ENCODE measurements around the gene IL18RAP.

The IL18RAP gene, protein sequence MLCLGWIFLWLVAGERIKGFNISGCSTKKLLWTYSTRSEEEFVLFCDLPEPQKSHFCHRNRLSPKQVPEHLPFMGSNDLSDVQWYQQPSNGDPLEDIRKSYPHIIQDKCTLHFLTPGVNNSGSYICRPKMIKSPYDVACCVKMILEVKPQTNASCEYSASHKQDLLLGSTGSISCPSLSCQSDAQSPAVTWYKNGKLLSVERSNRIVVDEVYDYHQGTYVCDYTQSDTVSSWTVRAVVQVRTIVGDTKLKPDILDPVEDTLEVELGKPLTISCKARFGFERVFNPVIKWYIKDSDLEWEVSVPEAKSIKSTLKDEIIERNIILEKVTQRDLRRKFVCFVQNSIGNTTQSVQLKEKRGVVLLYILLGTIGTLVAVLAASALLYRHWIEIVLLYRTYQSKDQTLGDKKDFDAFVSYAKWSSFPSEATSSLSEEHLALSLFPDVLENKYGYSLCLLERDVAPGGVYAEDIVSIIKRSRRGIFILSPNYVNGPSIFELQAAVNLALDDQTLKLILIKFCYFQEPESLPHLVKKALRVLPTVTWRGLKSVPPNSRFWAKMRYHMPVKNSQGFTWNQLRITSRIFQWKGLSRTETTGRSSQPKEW

DNA sequence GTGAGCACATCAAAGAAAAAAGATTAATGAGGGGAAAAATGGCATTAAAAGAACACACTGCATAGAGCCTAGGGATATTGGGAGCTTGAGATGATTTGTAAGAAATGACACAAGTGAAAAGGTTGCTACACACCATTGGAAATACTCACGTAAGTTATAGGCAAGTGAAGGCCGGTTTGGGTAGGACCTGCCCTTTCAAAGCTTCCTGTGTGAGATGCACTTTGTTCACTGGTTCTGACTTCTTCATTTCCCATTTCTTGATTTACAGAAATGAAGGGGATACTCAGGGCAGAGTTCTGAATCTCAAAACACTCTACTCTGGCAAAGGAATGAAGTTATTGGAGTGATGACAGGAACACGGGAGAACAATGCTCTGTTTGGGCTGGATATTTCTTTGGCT, at the start of gene IL18RAP:
Gene IL18RAP, plus strand, starts transcription at position 251 of the 400 bp plus-strand sequence. Its CDS starts 118 bp downstream, at position 369.
- POLR2A ChIA-PET, result no interaction called here
- CTCF ChIA-PET, result interaction anchor here (2.2 kb wide), 1 partner anchor 20 kb away, joined by 4 read pairs; no protein-coding TSS in a partner anchor
- no peak for DNase-seq (ENCODE audit: low read depth, low spot score)

GRCh38 chr2:102376052-102376591, 46.8 kb upstream of the IL18RAP start:
- CTCF ChIA-PET, result interaction anchor here (1.2 kb wide), 1 partner anchor 20 kb away, joined by 3 read pairs; no protein-coding TSS in a partner anchor
- POLR2A ChIA-PET, result no interaction called here
- no peak for DNase-seq (ENCODE audit: low read depth, low spot score)
- no peak overlapping the region for H3K4me3 ChIP-seq (ENCODE audit: low read depth, low read length)
- TF ChIP-seq CTCF (IDR thresholded peaks at IDR 0.05; ENCODE audit: insufficient read depth, low read length, missing control alignments), result no peak

More for the DNA sequence above, at the start of gene IL18RAP:
- TF ChIP-seq CTCF (IDR thresholded peaks at IDR 0.05; ENCODE audit: insufficient read depth, low read length, missing control alignments), result no peak
- no peak within 1 kb of the TSS for H3K4me3 ChIP-seq (ENCODE audit: low read depth, low read length)

- POLR2A ChIA-PET, result no interaction called here
- DNase-seq (ENCODE audit: low read depth, low spot score), result no peak
- TF ChIP-seq CTCF (IDR thresholded peaks at IDR 0.05; ENCODE audit: insufficient read depth, low read length, missing control alignments), result no peak
- CTCF ChIA-PET, result interaction anchor here (1.1 to 2.0 kb wide), 3 partner anchors 28 to 143 kb away, joined by 3 to 6 read pairs (median 4); partner anchors contain the start of gene IL18R1
- no peak overlapping the region for H3K4me3 ChIP-seq (ENCODE audit: low read depth, low read length)
Observed at GRCh38 chr2:102383722-102384121, 39.2 kb upstream of the IL18RAP start.

DNA sequence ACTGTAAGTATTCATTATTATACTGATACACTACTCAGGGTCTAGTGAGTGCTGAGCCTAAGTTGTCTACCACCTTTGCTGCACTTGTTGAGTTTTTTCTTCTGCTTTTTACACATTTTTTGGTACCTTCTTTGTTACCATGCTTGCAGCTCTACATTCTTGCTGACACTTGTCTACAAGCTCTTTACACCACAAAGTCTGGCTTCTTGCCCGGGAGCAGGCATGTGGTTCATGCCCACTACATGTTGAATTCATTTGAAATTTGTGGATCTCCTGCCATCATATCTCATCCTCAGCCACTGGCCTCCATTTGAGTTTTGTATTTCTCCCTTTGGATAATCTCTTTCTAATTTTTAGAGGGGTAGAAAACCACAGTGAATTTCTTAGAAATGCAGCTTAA, 37.4 kb upstream of the IL18RAP start:
- ChIA-PET CTCF (no interaction called here), POLR2A (no interaction called here)
- no peak overlapping the region for H3K4me3 ChIP-seq (ENCODE audit: low read depth, low read length)
- no peak for DNase-seq (ENCODE audit: low read depth, low spot score)
- TF ChIP-seq CTCF (IDR thresholded peaks at IDR 0.05; ENCODE audit: insufficient read depth, low read length, missing control alignments), result no peak

DNA sequence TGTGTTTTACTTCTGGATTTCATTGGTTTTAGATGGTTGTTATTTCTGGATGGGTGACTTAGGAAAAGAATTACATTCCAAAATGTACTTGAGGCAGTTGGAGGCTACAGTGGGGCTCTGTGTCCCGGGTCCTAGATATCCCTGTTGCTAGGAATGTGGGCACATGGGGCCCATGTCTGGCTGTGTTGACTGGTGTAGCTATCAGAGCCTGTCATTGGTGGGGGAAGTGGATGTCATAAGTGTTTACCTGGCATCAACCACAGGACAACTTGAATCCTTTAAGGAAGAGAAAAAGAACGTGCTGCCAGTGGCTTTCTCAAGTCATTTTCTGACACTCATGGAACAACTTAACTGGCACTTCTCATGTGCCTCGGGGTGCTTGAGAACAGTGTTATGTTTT, 37.0 kb upstream of the IL18RAP start:
- ChIA-PET POLR2A (no interaction called here), CTCF (no interaction called here)
- DNase-seq (ENCODE audit: low read depth, low spot score), result no peak

More for the DNA sequence above, 37.0 kb upstream of the IL18RAP start:
- TF ChIP-seq CTCF (IDR thresholded peaks at IDR 0.05; ENCODE audit: insufficient read depth, low read length, missing control alignments), result no peak
- H3K4me3 ChIP-seq (ENCODE audit: low read depth, low read length), result no peak overlapping the region
